ENCODE data around the gene TSPOAP1. TPM values are rescaled to one million over a fixed set of nuclear protein-coding genes. Genes with fewer than 3 reads are reported as not detected.

The TSPOAP1 gene
- total RNA-seq, 2 donors from 2014 or later: 31.3 to 36.8 TPM

GRCh38 chr17:58345500-58345899 lies 16.9 kb upstream of the TSPOAP1 start:
- Mint-ChIP-seq H3K9me3 (no peaks in the 10 kb centered on the region), H3K27me3 (ENCODE audit: insufficient read depth) (no peaks in the 10 kb centered on the region), H3K36me3 (ENCODE audit: low read depth) (peaks cover 52% of the 10 kb centered on the region), H3K4me3 (no peak overlapping the region), H3K27ac (no peak overlapping the region), H3K4me1 (peaks cover 2% of the 10 kb centered on the region)
- WGBS, 2 experiments (ENCODE audit: insufficient coverage in 1 of 2, insufficient read length in 1 of 2): 72 to 86% methylated on average over 2 to 4 of the region's 4 CpGs
- Histone ChIP-seq H3K27me3 (ENCODE audit: control insufficient read depth, insufficient read depth, low read length, poor library complexity, severe bottlenecking) (no peaks in the 10 kb centered on the region), H3K9ac (ENCODE audit: extremely low read depth, low read length, poor library complexity, severe bottlenecking) (no peak overlapping the region), H3K36me3 (ENCODE audit: control insufficient read depth, insufficient read depth, low read length) (peaks cover 58% of the 10 kb centered on the region), H3K4me1 (ENCODE audit: control insufficient read depth, insufficient read depth, low read length) (no peaks in the 10 kb centered on the region), H3K27ac (ENCODE audit: low read depth, low read length) (no peak overlapping the region), H3K9me3 (ENCODE audit: control insufficient read depth, low read length) (no peaks in the 10 kb centered on the region), H3K4me3 (ENCODE audit: low read length) (no peak overlapping the region)
- DNase-seq: no peak
- no peak for TF ChIP-seq CTCF (conservative IDR thresholded peaks at IDR 0.05)

- peaks cover 56% of the 10 kb centered on the region for H3K36me3 ChIP-seq (ENCODE audit: control insufficient read depth, insufficient read depth, low read length)
- Mint-ChIP-seq H3K9me3 (no peaks in the 10 kb centered on the region), H3K27ac (no peak overlapping the region), H3K4me1 (peaks cover 2% of the 10 kb centered on the region), H3K36me3 (ENCODE audit: low read depth) (peaks cover 51% of the 10 kb centered on the region), H3K4me3 (no peak overlapping the region), H3K27me3 (ENCODE audit: insufficient read depth) (no peaks in the 10 kb centered on the region)
- H3K9me3 ChIP-seq (ENCODE audit: control insufficient read depth, low read length): no peaks in the 10 kb centered on the region
- H3K27ac ChIP-seq (ENCODE audit: low read depth, low read length): no peak overlapping the region
- H3K9ac ChIP-seq (ENCODE audit: extremely low read depth, low read length, poor library complexity, severe bottlenecking): no peak overlapping the region
- no peak for TF ChIP-seq CTCF (conservative IDR thresholded peaks at IDR 0.05)
- H3K27me3 ChIP-seq (ENCODE audit: control insufficient read depth, insufficient read depth, low read length, poor library complexity, severe bottlenecking): no peaks in the 10 kb centered on the region
- no peak overlapping the region for H3K4me3 ChIP-seq (ENCODE audit: low read length)
- WGBS, 2 experiments (ENCODE audit: insufficient coverage in 1 of 2, insufficient read length in 1 of 2): 82% methylated on average over 2 of the region's 2 CpGs; no CpG with 5 or more reads in 1 of the 2 experiments
- H3K4me1 ChIP-seq (ENCODE audit: control insufficient read depth, insufficient read depth, low read length): no peaks in the 10 kb centered on the region
- DNase-seq: peak; percentile 51
Measured at GRCh38 chr17:58344791-58345157, 16.2 kb upstream of the TSPOAP1 start.

GRCh38 chr17:58344047-58344790 lies 15.6 kb upstream of the TSPOAP1 start:
- Mint-ChIP-seq H3K27ac (no peak overlapping the region), H3K36me3 (ENCODE audit: low read depth) (peaks cover 45% of the 10 kb centered on the region), H3K4me1 (no peaks in the 10 kb centered on the region), H3K27me3 (ENCODE audit: insufficient read depth) (no peaks in the 10 kb centered on the region), H3K9me3 (no peaks in the 10 kb centered on the region), H3K4me3 (no peak overlapping the region)
- Histone ChIP-seq H3K9me3 (ENCODE audit: control insufficient read depth, low read length) (no peaks in the 10 kb centered on the region), H3K4me3 (ENCODE audit: low read length) (no peak overlapping the region), H3K9ac (ENCODE audit: extremely low read depth, low read length, poor library complexity, severe bottlenecking) (no peak overlapping the region), H3K27me3 (ENCODE audit: control insufficient read depth, insufficient read depth, low read length, poor library complexity, severe bottlenecking) (no peaks in the 10 kb centered on the region), H3K36me3 (ENCODE audit: control insufficient read depth, insufficient read depth, low read length) (peaks cover 51% of the 10 kb centered on the region), H3K27ac (ENCODE audit: low read depth, low read length) (no peak overlapping the region), H3K4me1 (ENCODE audit: control insufficient read depth, insufficient read depth, low read length) (peaks cover under 1% of the 10 kb centered on the region)
- DNase-seq: peak; percentile 53
- TF ChIP-seq CTCF (conservative IDR thresholded peaks at IDR 0.05): no peak
- 93 to 98% methylated on average over 6 to 9 of the region's 9 CpGs for WGBS, 2 experiments (ENCODE audit: insufficient coverage in 1 of 2, insufficient read length in 1 of 2)
